Ishikawa (cell line): ENCODE measurements around the gene NDUFA11.

Experiments used
- CEBPB ChIP-seq: IDR thresholded peaks from 2 replicates; pipeline ENCODE4 v1.6.1; 2012
- CREB1 ChIP-seq: IDR thresholded peaks from 2 replicates; pipeline ENCODE4 v1.6.1; 2012; ENCODE audit warnings: low read depth
- EGR1 ChIP-seq: IDR thresholded peaks from 2 replicates; pipeline ENCODE4 v1.6.1; 2012
- EP300 ChIP-seq: IDR thresholded peaks from 2 replicates; pipeline ENCODE4 v1.6.1; 2012; ENCODE audit warnings: borderline replicate concordance
- FOXM1 ChIP-seq: IDR thresholded peaks from 2 replicates; pipeline ENCODE4 v1.6.1; 2012; ENCODE audit warnings: low read depth, borderline replicate concordance
- NFIC ChIP-seq: IDR thresholded peaks from 2 replicates; pipeline ENCODE4 v1.6.1; 2012
- TAF1 ChIP-seq: IDR thresholded peaks from 2 replicates; pipeline ENCODE4 v1.6.1; 2012; ENCODE audit warnings: low read depth, mild to moderate bottlenecking
- TCF12 ChIP-seq: IDR thresholded peaks from 2 replicates; pipeline ENCODE4 v1.6.1; 2012; ENCODE audit warnings: low read depth
- YY1 ChIP-seq: IDR thresholded peaks from 2 replicates; pipeline ENCODE4 v1.6.1; 2012; ENCODE audit warnings: low read depth
- TF ChIP-seq, protein P1 (sequence below): IDR thresholded peaks from 2 replicates; pipeline ENCODE4 v1.6.1; 2012; ENCODE audit warnings: low read depth, mild to moderate bottlenecking
- TF ChIP-seq, protein P2 (sequence below): IDR thresholded peaks from 2 replicates; pipeline ENCODE4 v1.6.1; 2012

DNA sequence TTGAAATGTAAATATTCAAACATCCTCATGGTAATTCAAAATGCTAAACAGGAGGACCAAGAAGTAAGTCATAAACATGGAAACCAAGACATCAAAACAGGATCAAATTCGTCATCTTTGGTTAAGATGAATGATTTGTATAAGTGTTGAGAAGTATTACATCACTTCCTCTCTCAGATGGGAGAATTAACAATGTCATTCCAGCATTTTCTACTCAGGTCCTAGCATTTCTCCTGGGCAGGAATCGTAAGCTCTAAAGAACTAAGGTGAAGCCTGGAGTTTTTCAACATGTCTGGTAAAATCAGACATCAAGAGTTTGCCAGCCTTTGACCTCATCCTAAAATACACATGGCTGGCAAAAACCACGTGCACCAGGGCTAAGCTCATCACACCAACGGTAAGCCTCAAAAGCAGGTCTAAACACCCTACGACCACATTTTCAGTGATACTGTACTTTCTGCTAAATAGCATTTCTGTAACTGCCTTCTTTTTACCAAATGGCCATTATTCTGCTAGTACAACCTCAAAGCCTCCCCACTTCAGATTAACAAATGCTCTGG lies 49.5 kb upstream of the NDUFA11 start:
- TF ChIP-seq EP300 (no peak), CEBPB (no peak), TAF1 (no peak), CREB1 (no peak), FOXM1 (no peak), NFIC (no peak), YY1 (no peak), TCF12 (no peak), EGR1 (no peak)
- TF ChIP-seq, protein P1, sequence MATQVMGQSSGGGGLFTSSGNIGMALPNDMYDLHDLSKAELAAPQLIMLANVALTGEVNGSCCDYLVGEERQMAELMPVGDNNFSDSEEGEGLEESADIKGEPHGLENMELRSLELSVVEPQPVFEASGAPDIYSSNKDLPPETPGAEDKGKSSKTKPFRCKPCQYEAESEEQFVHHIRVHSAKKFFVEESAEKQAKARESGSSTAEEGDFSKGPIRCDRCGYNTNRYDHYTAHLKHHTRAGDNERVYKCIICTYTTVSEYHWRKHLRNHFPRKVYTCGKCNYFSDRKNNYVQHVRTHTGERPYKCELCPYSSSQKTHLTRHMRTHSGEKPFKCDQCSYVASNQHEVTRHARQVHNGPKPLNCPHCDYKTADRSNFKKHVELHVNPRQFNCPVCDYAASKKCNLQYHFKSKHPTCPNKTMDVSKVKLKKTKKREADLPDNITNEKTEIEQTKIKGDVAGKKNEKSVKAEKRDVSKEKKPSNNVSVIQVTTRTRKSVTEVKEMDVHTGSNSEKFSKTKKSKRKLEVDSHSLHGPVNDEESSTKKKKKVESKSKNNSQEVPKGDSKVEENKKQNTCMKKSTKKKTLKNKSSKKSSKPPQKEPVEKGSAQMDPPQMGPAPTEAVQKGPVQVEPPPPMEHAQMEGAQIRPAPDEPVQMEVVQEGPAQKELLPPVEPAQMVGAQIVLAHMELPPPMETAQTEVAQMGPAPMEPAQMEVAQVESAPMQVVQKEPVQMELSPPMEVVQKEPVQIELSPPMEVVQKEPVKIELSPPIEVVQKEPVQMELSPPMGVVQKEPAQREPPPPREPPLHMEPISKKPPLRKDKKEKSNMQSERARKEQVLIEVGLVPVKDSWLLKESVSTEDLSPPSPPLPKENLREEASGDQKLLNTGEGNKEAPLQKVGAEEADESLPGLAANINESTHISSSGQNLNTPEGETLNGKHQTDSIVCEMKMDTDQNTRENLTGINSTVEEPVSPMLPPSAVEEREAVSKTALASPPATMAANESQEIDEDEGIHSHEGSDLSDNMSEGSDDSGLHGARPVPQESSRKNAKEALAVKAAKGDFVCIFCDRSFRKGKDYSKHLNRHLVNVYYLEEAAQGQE = no peak
- TF ChIP-seq, protein P2, sequence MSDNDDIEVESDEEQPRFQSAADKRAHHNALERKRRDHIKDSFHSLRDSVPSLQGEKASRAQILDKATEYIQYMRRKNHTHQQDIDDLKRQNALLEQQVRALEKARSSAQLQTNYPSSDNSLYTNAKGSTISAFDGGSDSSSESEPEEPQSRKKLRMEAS = no peak
